ENCODE data around the gene USP15. TPM values are rescaled to one million over a fixed set of nuclear protein-coding genes. Genes with fewer than 3 reads are reported as not detected.

USP15 gene
- total RNA-seq, 3 donors from 2014 or later (not counting 1 experiment from before 2014, with no cell fraction given), result 188 to 251 (median 197) TPM

DNA sequence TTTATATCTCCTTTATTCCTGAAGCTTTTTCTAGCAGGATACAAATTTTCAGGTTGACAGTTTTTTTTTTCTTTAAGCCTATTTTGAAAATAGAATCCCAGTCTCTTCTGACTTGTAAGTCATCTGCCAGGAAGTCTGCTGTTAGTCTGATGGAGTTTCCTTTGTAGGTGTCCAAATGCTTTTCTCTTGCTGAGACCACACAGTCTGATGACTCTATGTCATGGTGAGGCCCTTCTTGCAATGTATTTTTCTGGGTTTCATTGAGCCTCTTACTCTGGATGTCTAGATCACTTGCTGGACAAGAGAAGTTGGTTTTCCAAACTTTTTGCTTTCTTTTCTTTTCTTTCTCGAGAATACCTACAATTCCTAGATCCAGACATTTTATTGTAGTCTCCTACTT is 30.6 kb downstream of the USP15 start:
- peaks cover 69 to 71% of the 10 kb centered on the region in 2 donors for H3K4me1 Mint-ChIP-seq
- Histone ChIP-seq H3K4me3 (ENCODE audit: low read length) (no peak overlapping the region), H3K27ac (ENCODE audit: low read length) (no peak overlapping the region), H3K9me3 (ENCODE audit: control insufficient read depth, insufficient read depth, low read length) (no peaks in the 10 kb centered on the region), H3K36me3 (ENCODE audit: control insufficient read depth, insufficient read depth, low read length) (peaks cover 17% of the 10 kb centered on the region), H3K27me3 (ENCODE audit: control insufficient read depth, insufficient read depth, low read length) (no peaks in the 10 kb centered on the region), H3K4me1 (ENCODE audit: control insufficient read depth, insufficient read depth, low read length) (peaks cover 14% of the 10 kb centered on the region)
- DNase-seq (no peak), ATAC-seq (no peak)
- no CpG with 5 or more reads among the region's 1 CpG for WGBS (ENCODE audit: insufficient coverage)
- TF ChIP-seq, protein P1, sequence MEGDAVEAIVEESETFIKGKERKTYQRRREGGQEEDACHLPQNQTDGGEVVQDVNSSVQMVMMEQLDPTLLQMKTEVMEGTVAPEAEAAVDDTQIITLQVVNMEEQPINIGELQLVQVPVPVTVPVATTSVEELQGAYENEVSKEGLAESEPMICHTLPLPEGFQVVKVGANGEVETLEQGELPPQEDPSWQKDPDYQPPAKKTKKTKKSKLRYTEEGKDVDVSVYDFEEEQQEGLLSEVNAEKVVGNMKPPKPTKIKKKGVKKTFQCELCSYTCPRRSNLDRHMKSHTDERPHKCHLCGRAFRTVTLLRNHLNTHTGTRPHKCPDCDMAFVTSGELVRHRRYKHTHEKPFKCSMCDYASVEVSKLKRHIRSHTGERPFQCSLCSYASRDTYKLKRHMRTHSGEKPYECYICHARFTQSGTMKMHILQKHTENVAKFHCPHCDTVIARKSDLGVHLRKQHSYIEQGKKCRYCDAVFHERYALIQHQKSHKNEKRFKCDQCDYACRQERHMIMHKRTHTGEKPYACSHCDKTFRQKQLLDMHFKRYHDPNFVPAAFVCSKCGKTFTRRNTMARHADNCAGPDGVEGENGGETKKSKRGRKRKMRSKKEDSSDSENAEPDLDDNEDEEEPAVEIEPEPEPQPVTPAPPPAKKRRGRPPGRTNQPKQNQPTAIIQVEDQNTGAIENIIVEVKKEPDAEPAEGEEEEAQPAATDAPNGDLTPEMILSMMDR (IDR thresholded peaks at IDR 0.05), result no peak
- intact Hi-C loops (cut with micrococcal nuclease), result no loop called here
- H3K27ac Mint-ChIP-seq, result peak overlapping the region in 1 of 2 donors; percentile 22
- no peaks in the 10 kb centered on the region for H3K27me3 Mint-ChIP-seq (ENCODE audit: low read depth in 2 of 2)
- H3K4me3 Mint-ChIP-seq, result peak overlapping the region; percentile 59
- peaks cover 3 to 4% of the 10 kb centered on the region in 2 donors for H3K9me3 Mint-ChIP-seq
- H3K36me3 Mint-ChIP-seq, result peaks cover 24% of the 10 kb centered on the region

DNA sequence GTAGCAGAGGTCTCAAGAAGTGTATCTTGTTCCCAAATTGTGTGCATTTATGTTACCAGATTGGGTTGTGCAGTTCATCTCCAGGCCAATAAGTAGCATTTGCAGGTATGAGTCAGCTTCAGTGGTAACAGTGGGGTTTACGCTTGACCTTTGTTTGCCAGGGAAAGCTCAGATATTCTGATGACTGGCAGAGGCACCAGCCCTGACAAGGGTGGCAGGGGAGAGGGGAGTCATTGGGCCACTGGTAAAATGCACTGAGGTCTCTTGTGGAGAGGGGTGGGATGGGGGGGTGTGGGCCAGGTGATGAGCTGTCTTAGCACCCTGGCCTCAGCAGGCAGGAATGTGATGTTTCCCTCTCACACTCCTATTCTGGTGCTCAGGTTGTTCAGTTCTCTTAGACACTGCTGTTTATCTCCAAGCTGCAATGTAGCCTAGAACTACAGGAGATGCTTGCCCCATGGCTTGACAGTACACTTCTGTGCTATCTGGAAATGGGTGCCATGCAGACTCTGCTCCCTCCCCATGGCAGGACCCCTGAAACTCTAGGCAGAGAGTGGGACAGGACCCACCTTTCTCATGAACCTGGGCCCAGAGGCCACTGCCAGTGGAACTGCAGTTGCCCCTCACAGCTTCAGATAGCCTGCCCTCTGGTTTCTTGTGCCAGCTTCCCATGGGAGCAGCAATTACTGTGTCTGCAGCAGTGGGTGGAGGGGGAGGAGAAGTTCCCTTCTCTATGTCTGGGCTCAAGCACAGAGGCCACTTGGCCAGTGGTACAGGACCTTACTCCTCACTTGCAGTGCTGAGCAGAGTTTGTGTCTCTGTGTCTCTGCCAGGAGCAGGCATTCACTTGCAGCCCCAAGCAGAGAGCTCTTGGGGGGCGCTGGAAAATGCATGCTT is 31.9 kb downstream of the USP15 start:
- TF ChIP-seq, protein P1 (IDR thresholded peaks at IDR 0.05), result no peak
- Histone ChIP-seq H3K36me3 (ENCODE audit: control insufficient read depth, insufficient read depth, low read length) (peaks cover 22% of the 10 kb centered on the region), H3K4me1 (ENCODE audit: control insufficient read depth, insufficient read depth, low read length) (peaks cover 14% of the 10 kb centered on the region), H3K4me3 (ENCODE audit: low read length) (no peak overlapping the region), H3K27ac (ENCODE audit: low read length) (no peak overlapping the region), H3K27me3 (ENCODE audit: control insufficient read depth, insufficient read depth, low read length) (no peaks in the 10 kb centered on the region), H3K9me3 (ENCODE audit: control insufficient read depth, insufficient read depth, low read length) (no peaks in the 10 kb centered on the region)
- peaks cover 71 to 72% of the 10 kb centered on the region in 2 donors for H3K4me1 Mint-ChIP-seq
- peak overlapping the region; percentile 11 for H3K4me3 Mint-ChIP-seq
- peak; percentile 25 to 74 (median 37) for ATAC-seq
- H3K27ac Mint-ChIP-seq, result peak overlapping the region in 1 of 2 donors; percentile 46
- 92% methylated on average over 2 of the region's 2 CpGs for WGBS (ENCODE audit: insufficient coverage)
- DNase-seq, result no peak
- H3K36me3 Mint-ChIP-seq, result peaks cover 27% of the 10 kb centered on the region
- no peaks in the 10 kb centered on the region for H3K27me3 Mint-ChIP-seq (ENCODE audit: low read depth in 2 of 2)
- peaks cover 3 to 4% of the 10 kb centered on the region in 2 donors for H3K9me3 Mint-ChIP-seq
- intact Hi-C loops (cut with micrococcal nuclease), result no loop called here

DNA sequence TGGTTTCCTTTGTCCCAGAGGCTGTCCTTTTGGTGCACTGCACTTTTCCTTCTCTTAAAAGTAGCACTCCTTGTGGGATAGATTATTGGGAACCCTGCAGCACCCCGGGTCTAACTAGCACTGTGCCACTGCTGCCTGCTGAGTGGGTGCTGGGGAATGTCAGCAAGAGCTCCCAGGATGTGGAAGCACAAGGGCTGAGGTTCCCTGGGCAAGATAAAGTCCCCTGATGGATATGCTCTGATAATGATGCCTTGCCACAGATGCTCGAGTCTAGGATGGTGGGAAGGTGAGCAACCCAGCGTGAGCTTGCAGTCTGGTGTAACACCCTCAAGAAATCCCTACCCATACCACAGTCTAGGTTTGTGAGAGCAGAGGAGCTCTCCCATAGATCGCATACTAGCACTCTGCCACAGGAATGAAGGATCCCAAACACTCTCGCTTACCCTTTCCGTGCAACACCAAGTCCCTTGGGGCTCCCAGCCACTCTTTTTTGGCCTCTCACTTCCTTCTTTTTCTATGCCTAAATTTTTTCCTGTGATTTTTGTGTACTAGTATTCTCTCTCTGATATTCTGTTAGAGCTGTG is 32.6 kb downstream of the USP15 start:
- peak overlapping the region; percentile 6 for H3K4me3 Mint-ChIP-seq
- H3K36me3 ChIP-seq (ENCODE audit: control insufficient read depth, insufficient read depth, low read length), result peaks cover 23% of the 10 kb centered on the region
- H3K27me3 ChIP-seq (ENCODE audit: control insufficient read depth, insufficient read depth, low read length), result no peaks in the 10 kb centered on the region
- peaks cover 3 to 4% of the 10 kb centered on the region in 2 donors for H3K9me3 Mint-ChIP-seq
- no peak for DNase-seq
- H3K27ac Mint-ChIP-seq, result no peak overlapping the region
- peaks cover 70 to 72% of the 10 kb centered on the region in 2 donors for H3K4me1 Mint-ChIP-seq
- TF ChIP-seq, protein P1 (IDR thresholded peaks at IDR 0.05), result no peak
- no peak overlapping the region for H3K27ac ChIP-seq (ENCODE audit: low read length)
- no peak overlapping the region for H3K4me3 ChIP-seq (ENCODE audit: low read length)
- no peaks in the 10 kb centered on the region for H3K27me3 Mint-ChIP-seq (ENCODE audit: low read depth in 2 of 2)
- peaks cover 34% of the 10 kb centered on the region for H3K36me3 Mint-ChIP-seq
- WGBS (ENCODE audit: insufficient coverage), result 83% methylated on average over 6 of the region's 6 CpGs
- peak in 2 of 3 donors; percentile 24 to 31 for ATAC-seq
- H3K9me3 ChIP-seq (ENCODE audit: control insufficient read depth, insufficient read depth, low read length), result no peaks in the 10 kb centered on the region
- intact Hi-C loops (cut with micrococcal nuclease), result no loop called here
- H3K4me1 ChIP-seq (ENCODE audit: control insufficient read depth, insufficient read depth, low read length), result peaks cover 14% of the 10 kb centered on the region
